ENCODE measurements around the gene LTK.
A peak's percentile ranks its signal among the peaks of the same experiment; 100 is the strongest.

Gene LTK

GRCh38 chr15:41513506-41514227 lies at the start of gene LTK:
Gene LTK (minus strand): TSS chr15:41513827. CDS start chr15:41513709, 118 bp downstream.
- no peak for DNase-seq (ENCODE audit: low read depth)

GRCh38 chr15:41562784-41563198 lies 49.2 kb upstream of the LTK start:
- no peak for DNase-seq (ENCODE audit: low read depth)

GRCh38 chr15:41562244-41562643 lies 48.6 kb upstream of the LTK start:
- no peak for DNase-seq (ENCODE audit: low read depth)

- no peak for DNase-seq (ENCODE audit: low read depth)
Measured at GRCh38 chr15:41561777-41562145, 48.1 kb upstream of the LTK start.

- DNase-seq (ENCODE audit: low read depth), result no peak
Measured at GRCh38 chr15:41561104-41561776, 47.6 kb upstream of the LTK start.

- no peak for DNase-seq (ENCODE audit: low read depth)
Measured at GRCh38 chr15:41560572-41560874, 46.9 kb upstream of the LTK start.

- no peak for DNase-seq (ENCODE audit: low read depth)
Measured at GRCh38 chr15:41559239-41559782, 45.7 kb upstream of the LTK start.

- DNase-seq (ENCODE audit: low read depth), result no peak
Measured at GRCh38 chr15:41558400-41559238, 45.0 kb upstream of the LTK start, which contains the start of gene TYRO3. Gene TYRO3 (plus strand): TSS chr15:41559212. CDS start chr15:41559258, 46 bp downstream.

- peak; percentile 12 for DNase-seq (ENCODE audit: low read depth)
Measured at GRCh38 chr15:41557673-41558399, 44.2 kb upstream of the LTK start.

- no peak for DNase-seq (ENCODE audit: low read depth)
Measured at GRCh38 chr15:41556677-41557076, 43.0 kb upstream of the LTK start.

GRCh38 chr15:41554915-41555314 lies 41.3 kb upstream of the LTK start:
- DNase-seq (ENCODE audit: low read depth), result no peak

- no peak for DNase-seq (ENCODE audit: low read depth)
Measured at GRCh38 chr15:41554343-41554742, 40.7 kb upstream of the LTK start.

- DNase-seq (ENCODE audit: low read depth), result no peak
Measured at GRCh38 chr15:41553731-41554130, 40.1 kb upstream of the LTK start.

- DNase-seq (ENCODE audit: low read depth), result no peak
Measured at GRCh38 chr15:41550066-41550775, 36.6 kb upstream of the LTK start.

GRCh38 chr15:41546851-41547786 lies 33.5 kb upstream of the LTK start:
- peak; percentile 31 for DNase-seq (ENCODE audit: low read depth)

- no peak for DNase-seq (ENCODE audit: low read depth)
Measured at GRCh38 chr15:41545218-41545617, 31.6 kb upstream of the LTK start.

- peak; percentile 54 for DNase-seq (ENCODE audit: low read depth)
Measured at GRCh38 chr15:41544650-41545015, 31.0 kb upstream of the LTK start.

GRCh38 chr15:41543521-41543870 lies 29.9 kb upstream of the LTK start:
- DNase-seq (ENCODE audit: low read depth), result no peak

GRCh38 chr15:41536866-41537265 lies 23.2 kb upstream of the LTK start:
- no peak for DNase-seq (ENCODE audit: low read depth)

GRCh38 chr15:41535544-41535943 lies 21.9 kb upstream of the LTK start:
- no peak for DNase-seq (ENCODE audit: low read depth)
